GM19240 (cell line): Measurements from ENCODE around the gene CERS6.

Source experiments
- DNase-seq: peaks from one replicate; pipeline ENCODE4 v3.0.0; 2011; ENCODE audit warnings: low spot score; ENCODE audit not compliant: insufficient read length

CERS6 gene

GRCh38 chr2:168529054-168529833, 73.2 kb downstream of the CERS6 start:
- DNase-seq, result no peak

GRCh38 chr2:168529900-168530561, 74.0 kb downstream of the CERS6 start:
- DNase-seq, result no peak

GRCh38 chr2:168530982-168531622, 75.0 kb downstream of the CERS6 start:
- DNase-seq, result no peak

GRCh38 chr2:168534926-168535325, 78.9 kb downstream of the CERS6 start:
- no peak for DNase-seq

- no peak for DNase-seq
Measured at GRCh38 chr2:168536925-168537466, 80.9 kb downstream of the CERS6 start.

GRCh38 chr2:168538133-168538532, 82.1 kb downstream of the CERS6 start:
- no peak for DNase-seq

GRCh38 chr2:168538534-168538933, 82.5 kb downstream of the CERS6 start:
- no peak for DNase-seq

GRCh38 chr2:168539945-168540344, 83.9 kb downstream of the CERS6 start:
- DNase-seq, result no peak

GRCh38 chr2:168541858-168542257, 85.8 kb downstream of the CERS6 start:
- no peak for DNase-seq

GRCh38 chr2:168543037-168543436, 87.0 kb downstream of the CERS6 start:
- DNase-seq, result no peak

GRCh38 chr2:168543935-168544334, 87.9 kb downstream of the CERS6 start:
- DNase-seq, result no peak

GRCh38 chr2:168545439-168546082, 89.5 kb downstream of the CERS6 start:
- no peak for DNase-seq

- DNase-seq, result no peak
Measured at GRCh38 chr2:168550670-168551069, 94.6 kb downstream of the CERS6 start.

- peak; percentile 38 for DNase-seq
Measured at GRCh38 chr2:168552450-168552856, 96.4 kb downstream of the CERS6 start.

- no peak for DNase-seq
Measured at GRCh38 chr2:168555283-168555682, 99.2 kb downstream of the CERS6 start.

- no peak for DNase-seq
Measured at GRCh38 chr2:168559187-168559586, 103.1 kb downstream of the CERS6 start.

GRCh38 chr2:168560817-168561499, 104.9 kb downstream of the CERS6 start:
- DNase-seq, result no peak

GRCh38 chr2:168561991-168562390, 105.9 kb downstream of the CERS6 start:
- no peak for DNase-seq

GRCh38 chr2:168562971-168563370, 106.9 kb downstream of the CERS6 start:
- DNase-seq, result no peak

GRCh38 chr2:168564641-168565040, 108.6 kb downstream of the CERS6 start:
- DNase-seq, result no peak

- no peak for DNase-seq
Measured at GRCh38 chr2:168565112-168565511, 109.0 kb downstream of the CERS6 start.
